ENCODE results near the gene CDC27.
A peak's percentile ranks its signal among the peaks of the same experiment; 100 is the strongest.

Gene CDC27

GRCh38 chr17:47188876-47189731 lies at the start of gene CDC27:
Gene CDC27, minus strand, starts transcription at chr17:47189295. Its CDS starts 123 bp downstream, at chr17:47189172.
- peaks cover 2% of the 10 kb centered on the region for H3K9me3 Mint-ChIP-seq

GRCh38 chr17:47238321-47239010 lies 49.4 kb upstream of the CDC27 start:
- Mint-ChIP-seq H3K27ac (no peak overlapping the region), H3K36me3 (ENCODE audit: low read depth) (no peaks in the 10 kb centered on the region), H3K4me1 (ENCODE audit: low read depth) (peaks cover 4% of the 10 kb centered on the region), H3K9me3 (no peaks in the 10 kb centered on the region), H3K27me3 (no peaks in the 10 kb centered on the region), H3K4me3 (no peak overlapping the region)
- DNase-seq, result no peak

More at GRCh38 chr17:47188876-47189731, at the start of gene CDC27:
- peak; percentile 100 for DNase-seq
- Mint-ChIP-seq H3K36me3 (ENCODE audit: low read depth) (peaks cover 30% of the 10 kb centered on the region), H3K4me3 (peak within 1 kb of the TSS; percentile 95), H3K4me1 (ENCODE audit: low read depth) (peaks cover 44% of the 10 kb centered on the region), H3K27ac (peak within 1 kb of the TSS; percentile 97), H3K27me3 (no peaks in the 10 kb centered on the region)

GRCh38 chr17:47237841-47238240 lies 48.7 kb upstream of the CDC27 start:
- Mint-ChIP-seq H3K27me3 (no peaks in the 10 kb centered on the region), H3K4me1 (ENCODE audit: low read depth) (peaks cover 4% of the 10 kb centered on the region), H3K36me3 (ENCODE audit: low read depth) (no peaks in the 10 kb centered on the region), H3K4me3 (no peak overlapping the region), H3K9me3 (no peaks in the 10 kb centered on the region), H3K27ac (no peak overlapping the region)
- no peak for DNase-seq

- no peaks in the 10 kb centered on the region for H3K36me3 Mint-ChIP-seq (ENCODE audit: low read depth)
- peaks cover 4% of the 10 kb centered on the region for H3K4me1 Mint-ChIP-seq (ENCODE audit: low read depth)
- no peak overlapping the region for H3K4me3 Mint-ChIP-seq
- peaks cover 1% of the 10 kb centered on the region for H3K27me3 Mint-ChIP-seq
- DNase-seq, result no peak
- no peak overlapping the region for H3K27ac Mint-ChIP-seq
- no peaks in the 10 kb centered on the region for H3K9me3 Mint-ChIP-seq
Measured at GRCh38 chr17:47235923-47236322, 46.8 kb upstream of the CDC27 start.

- H3K9me3 Mint-ChIP-seq, result no peaks in the 10 kb centered on the region
- DNase-seq, result no peak
- H3K27ac Mint-ChIP-seq, result no peak overlapping the region
- peaks cover 3% of the 10 kb centered on the region for H3K4me1 Mint-ChIP-seq (ENCODE audit: low read depth)
- peaks cover 6% of the 10 kb centered on the region for H3K27me3 Mint-ChIP-seq
- H3K36me3 Mint-ChIP-seq (ENCODE audit: low read depth), result no peaks in the 10 kb centered on the region
- no peak overlapping the region for H3K4me3 Mint-ChIP-seq
Measured at GRCh38 chr17:47235506-47235905, 46.4 kb upstream of the CDC27 start.

- DNase-seq, result no peak
- H3K9me3 Mint-ChIP-seq, result no peaks in the 10 kb centered on the region
- no peak overlapping the region for H3K27ac Mint-ChIP-seq
- peaks cover 12% of the 10 kb centered on the region for H3K27me3 Mint-ChIP-seq
- H3K36me3 Mint-ChIP-seq (ENCODE audit: low read depth), result no peaks in the 10 kb centered on the region
- H3K4me1 Mint-ChIP-seq (ENCODE audit: low read depth), result peaks cover 12% of the 10 kb centered on the region
- no peak overlapping the region for H3K4me3 Mint-ChIP-seq
Measured at GRCh38 chr17:47232465-47232864, 43.4 kb upstream of the CDC27 start.

GRCh38 chr17:47231866-47232265 lies 42.8 kb upstream of the CDC27 start:
- no peak for DNase-seq
- Mint-ChIP-seq H3K4me3 (no peak overlapping the region), H3K27ac (no peak overlapping the region)

GRCh38 chr17:47231334-47231733 lies 42.2 kb upstream of the CDC27 start:
- no peak overlapping the region for H3K4me3 Mint-ChIP-seq
- no peaks in the 10 kb centered on the region for H3K9me3 Mint-ChIP-seq
- H3K27ac Mint-ChIP-seq, result no peak overlapping the region
- DNase-seq, result no peak
- H3K36me3 Mint-ChIP-seq (ENCODE audit: low read depth), result no peaks in the 10 kb centered on the region
- H3K4me1 Mint-ChIP-seq (ENCODE audit: low read depth), result peaks cover 12% of the 10 kb centered on the region
- peaks cover 12% of the 10 kb centered on the region for H3K27me3 Mint-ChIP-seq

More at GRCh38 chr17:47231866-47232265, 42.8 kb upstream of the CDC27 start:
- Mint-ChIP-seq H3K9me3 (no peaks in the 10 kb centered on the region), H3K36me3 (ENCODE audit: low read depth) (no peaks in the 10 kb centered on the region), H3K27me3 (peaks cover 12% of the 10 kb centered on the region), H3K4me1 (ENCODE audit: low read depth) (peaks cover 12% of the 10 kb centered on the region)

- no peak overlapping the region for H3K27ac Mint-ChIP-seq
- no peak overlapping the region for H3K4me3 Mint-ChIP-seq
- H3K27me3 Mint-ChIP-seq, result peaks cover 12% of the 10 kb centered on the region
- no peaks in the 10 kb centered on the region for H3K9me3 Mint-ChIP-seq
- peaks cover 12% of the 10 kb centered on the region for H3K4me1 Mint-ChIP-seq (ENCODE audit: low read depth)
- no peaks in the 10 kb centered on the region for H3K36me3 Mint-ChIP-seq (ENCODE audit: low read depth)
- DNase-seq, result no peak
Measured at GRCh38 chr17:47230864-47231263, 41.8 kb upstream of the CDC27 start.

- Mint-ChIP-seq H3K36me3 (ENCODE audit: low read depth) (no peaks in the 10 kb centered on the region), H3K9me3 (no peaks in the 10 kb centered on the region), H3K4me3 (peak overlapping the region; percentile 61), H3K4me1 (ENCODE audit: low read depth) (peaks cover 12% of the 10 kb centered on the region), H3K27me3 (peaks cover 12% of the 10 kb centered on the region), H3K27ac (peak overlapping the region; percentile 39)
- DNase-seq, result peak; percentile 73
Measured at GRCh38 chr17:47229535-47230443, 40.7 kb upstream of the CDC27 start.

GRCh38 chr17:47227862-47228261 lies 38.8 kb upstream of the CDC27 start:
- no peak overlapping the region for H3K27ac Mint-ChIP-seq
- DNase-seq, result no peak
- no peaks in the 10 kb centered on the region for H3K36me3 Mint-ChIP-seq (ENCODE audit: low read depth)
- no peak overlapping the region for H3K4me3 Mint-ChIP-seq
- peaks cover 12% of the 10 kb centered on the region for H3K27me3 Mint-ChIP-seq
- H3K4me1 Mint-ChIP-seq (ENCODE audit: low read depth), result peaks cover 12% of the 10 kb centered on the region
- H3K9me3 Mint-ChIP-seq, result peaks cover 2% of the 10 kb centered on the region

GRCh38 chr17:47225911-47226688 lies 37.0 kb upstream of the CDC27 start:
- no peaks in the 10 kb centered on the region for H3K36me3 Mint-ChIP-seq (ENCODE audit: low read depth)
- peaks cover 12% of the 10 kb centered on the region for H3K27me3 Mint-ChIP-seq
- no peak overlapping the region for H3K4me3 Mint-ChIP-seq
- peaks cover 2% of the 10 kb centered on the region for H3K9me3 Mint-ChIP-seq
- H3K27ac Mint-ChIP-seq, result no peak overlapping the region
- peaks cover 18% of the 10 kb centered on the region for H3K4me1 Mint-ChIP-seq (ENCODE audit: low read depth)
- DNase-seq, result no peak

GRCh38 chr17:47225436-47225858 lies 36.4 kb upstream of the CDC27 start:
- no peak for DNase-seq
- no peak overlapping the region for H3K27ac Mint-ChIP-seq

More at GRCh38 chr17:47225436-47225858, 36.4 kb upstream of the CDC27 start:
- peaks cover 6% of the 10 kb centered on the region for H3K27me3 Mint-ChIP-seq
- H3K9me3 Mint-ChIP-seq, result peaks cover 2% of the 10 kb centered on the region
- H3K36me3 Mint-ChIP-seq (ENCODE audit: low read depth), result no peaks in the 10 kb centered on the region
- peaks cover 25% of the 10 kb centered on the region for H3K4me1 Mint-ChIP-seq (ENCODE audit: low read depth)
- no peak overlapping the region for H3K4me3 Mint-ChIP-seq

Data from activated T-cell treated with anti-CD3 and anti-CD28 coated beads, Interleukin-2, amount 50 U/mL, for 24 hours (primary cell).